Neural crest cell (in vitro differentiated cells): ENCODE measurements around the gene PRR9. TPM values are rescaled to one million over a fixed set of nuclear protein-coding genes. Genes with fewer than 3 reads are reported as not detected.
A peak's percentile ranks its signal among the peaks of the same experiment; 100 is the strongest.
"Not testable (repeated sequence)": the region's sequence is repeated elsewhere in the genome, so short reads cannot be mapped to it uniquely, and the experiment has no call there.

Source experiments
- DNase-seq: peaks from one replicate; pipeline ENCODE4 v3.0.0; 2021; ENCODE audit warnings: low read depth, mixed read lengths, low spot score
- H3K27ac Mint-ChIP-seq: one replicate; pipeline ENCODE4 v1.8.0; 2021; ENCODE audit warnings: mild to moderate bottlenecking, mixed read lengths; ENCODE audit not compliant: unreplicated experiment
- H3K27me3 Mint-ChIP-seq: 2 replicates; pipeline ENCODE4 v1.8.0; 2021; ENCODE audit warnings: low read depth, mild to moderate bottlenecking, mixed read lengths
- H3K36me3 Mint-ChIP-seq: 2 replicates; pipeline ENCODE4 v1.8.0; 2021; ENCODE audit warnings: low read depth, mild to moderate bottlenecking, mixed read lengths
- H3K4me1 Mint-ChIP-seq: 2 replicates; pipeline ENCODE4 v1.8.0; 2021; ENCODE audit warnings: mixed read lengths
- H3K4me3 Mint-ChIP-seq: one replicate; pipeline ENCODE4 v1.8.0; 2021; ENCODE audit warnings: mild to moderate bottlenecking, mixed read lengths
- H3K9me3 Mint-ChIP-seq: 2 replicates; pipeline ENCODE4 v1.8.0; 2021; ENCODE audit warnings: mixed read lengths
- long read RNA-seq: library from polyadenylated mRNA; unstranded; transcript quantifications from one replicate; pipeline ENCODE4 v2.0.0, GENCODE V29; 2020
- total RNA-seq: library from RNA; stranded (reverse); gene quantifications from 2 replicates; pipeline ENCODE4 v1.2.1, GENCODE V29; 2021
- TF ChIP-seq, protein P1 (sequence below): fragments of 200-600 bp; sonication (generic); conservative IDR thresholded peaks from 2 replicates; pipeline ENCODE4 v1.5.0; 2021; ENCODE audit warnings: antibody characterized with exemption, mild to moderate bottlenecking

The PRR9 gene, protein sequence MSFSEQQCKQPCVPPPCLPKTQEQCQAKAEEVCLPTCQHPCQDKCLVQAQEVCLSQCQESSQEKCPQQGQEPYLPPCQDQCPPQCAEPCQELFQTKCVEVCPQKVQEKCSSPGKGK
- not detected in 2 replicates for total RNA-seq
- long read RNA-seq: 0 reads

DNA sequence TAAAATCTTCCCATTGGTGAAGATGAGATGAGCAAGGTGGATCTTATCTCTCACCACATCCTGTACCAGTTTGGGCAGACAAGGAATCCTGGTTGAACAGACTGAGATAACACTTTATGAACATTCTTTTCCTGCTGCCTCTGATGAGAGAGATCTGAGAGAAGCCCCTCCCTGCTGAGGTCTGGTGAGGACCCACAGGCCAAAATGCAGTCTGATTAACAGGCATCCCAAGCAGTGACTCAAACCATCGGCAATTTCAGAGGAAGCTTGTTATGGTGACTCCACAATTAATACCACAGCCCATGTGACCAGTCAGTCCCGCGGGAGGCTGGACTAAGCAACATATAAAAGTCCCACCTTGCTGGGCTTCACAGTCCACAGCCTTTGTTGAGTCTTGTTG is at the start of gene PRR9:
Gene PRR9, plus strand, starts transcription at position 373 of the 400 bp plus-strand sequence. CDS start 561 bp downstream, outside the sequence.
- Mint-ChIP-seq H3K36me3 (no peaks in the 10 kb centered on the region), H3K9me3 (no peaks in the 10 kb centered on the region), H3K4me1 (no peaks in the 10 kb centered on the region), H3K27me3 (peaks cover 28% of the 10 kb centered on the region), H3K27ac (peak within 1 kb of the TSS; percentile 75), H3K4me3 (no peak within 1 kb of the TSS)
- TF ChIP-seq, protein P1, sequence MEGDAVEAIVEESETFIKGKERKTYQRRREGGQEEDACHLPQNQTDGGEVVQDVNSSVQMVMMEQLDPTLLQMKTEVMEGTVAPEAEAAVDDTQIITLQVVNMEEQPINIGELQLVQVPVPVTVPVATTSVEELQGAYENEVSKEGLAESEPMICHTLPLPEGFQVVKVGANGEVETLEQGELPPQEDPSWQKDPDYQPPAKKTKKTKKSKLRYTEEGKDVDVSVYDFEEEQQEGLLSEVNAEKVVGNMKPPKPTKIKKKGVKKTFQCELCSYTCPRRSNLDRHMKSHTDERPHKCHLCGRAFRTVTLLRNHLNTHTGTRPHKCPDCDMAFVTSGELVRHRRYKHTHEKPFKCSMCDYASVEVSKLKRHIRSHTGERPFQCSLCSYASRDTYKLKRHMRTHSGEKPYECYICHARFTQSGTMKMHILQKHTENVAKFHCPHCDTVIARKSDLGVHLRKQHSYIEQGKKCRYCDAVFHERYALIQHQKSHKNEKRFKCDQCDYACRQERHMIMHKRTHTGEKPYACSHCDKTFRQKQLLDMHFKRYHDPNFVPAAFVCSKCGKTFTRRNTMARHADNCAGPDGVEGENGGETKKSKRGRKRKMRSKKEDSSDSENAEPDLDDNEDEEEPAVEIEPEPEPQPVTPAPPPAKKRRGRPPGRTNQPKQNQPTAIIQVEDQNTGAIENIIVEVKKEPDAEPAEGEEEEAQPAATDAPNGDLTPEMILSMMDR: no peak
- DNase-seq: no peak

DNA sequence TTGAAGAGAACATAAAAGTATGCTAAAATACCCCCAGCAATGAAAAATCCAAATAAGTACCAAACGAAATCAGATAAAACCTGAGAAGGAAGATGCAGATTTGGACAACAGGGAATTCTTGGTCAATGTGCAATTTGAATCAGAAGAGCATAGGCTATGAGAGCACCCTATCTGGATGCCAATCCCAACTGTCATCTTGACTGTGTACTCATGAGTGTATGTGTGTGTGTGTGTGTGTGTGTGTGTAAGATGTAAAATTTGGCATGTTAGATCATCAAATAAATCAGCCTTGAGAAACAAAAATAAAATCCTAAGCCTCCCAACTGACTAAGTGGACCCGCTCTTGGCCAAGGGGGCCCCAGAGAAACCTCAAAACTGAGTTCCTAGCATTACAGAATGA is 48.7 kb upstream of the PRR9 start:
- Mint-ChIP-seq H3K4me1 (no peaks in the 10 kb centered on the region), H3K36me3 (no peaks in the 10 kb centered on the region), H3K27ac (no peak overlapping the region), H3K27me3 (peaks cover 20% of the 10 kb centered on the region), H3K9me3 (no peaks in the 10 kb centered on the region), H3K4me3 (no peak overlapping the region)
- TF ChIP-seq, protein P1: no peak
- no peak for DNase-seq

DNA sequence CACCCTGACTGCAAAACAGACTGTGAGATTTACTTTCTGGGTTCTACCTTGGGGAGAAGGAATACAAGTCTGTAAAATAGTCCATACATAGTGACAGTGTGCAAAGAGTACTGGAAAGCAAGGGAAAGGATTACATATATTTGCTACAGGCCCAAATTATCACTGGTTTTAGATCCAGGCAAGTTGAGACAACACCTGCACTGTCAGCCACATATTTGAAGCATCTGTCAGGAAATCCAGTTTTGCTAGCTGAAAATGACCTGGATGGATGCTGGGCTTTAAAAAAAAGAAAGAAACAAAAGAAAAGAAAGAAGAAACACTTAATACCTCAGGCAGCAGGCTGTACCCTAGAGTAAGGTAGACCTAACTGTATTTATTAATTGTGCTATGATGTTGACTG is 42.8 kb upstream of the PRR9 start:
- H3K27ac Mint-ChIP-seq: no peak overlapping the region
- peaks cover 32% of the 10 kb centered on the region for H3K27me3 Mint-ChIP-seq
- no peaks in the 10 kb centered on the region for H3K36me3 Mint-ChIP-seq
- H3K4me1 Mint-ChIP-seq: no peaks in the 10 kb centered on the region
- no peak overlapping the region for H3K4me3 Mint-ChIP-seq
- no peak for DNase-seq
- TF ChIP-seq, protein P1: no peak
- no peaks in the 10 kb centered on the region for H3K9me3 Mint-ChIP-seq

DNA sequence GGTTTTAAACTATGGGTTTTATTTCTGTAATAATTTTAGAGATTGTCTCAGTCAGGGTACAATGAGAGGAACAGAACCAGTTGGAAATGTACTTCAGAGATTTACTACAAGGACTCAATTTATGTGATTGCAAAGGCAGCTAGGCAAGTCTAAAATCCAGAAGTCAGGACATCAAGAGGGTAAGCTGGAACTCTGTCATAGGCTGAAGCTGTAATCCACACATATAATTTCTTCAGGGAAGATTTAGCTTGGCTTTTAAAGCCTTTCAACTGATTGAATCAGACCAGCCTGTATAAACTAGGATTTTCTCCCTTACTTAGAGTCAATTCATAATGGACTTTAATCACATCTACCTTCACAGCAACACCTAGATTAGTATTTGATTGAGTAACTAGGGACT is 38.5 kb upstream of the PRR9 start:
- Mint-ChIP-seq H3K36me3 (no peaks in the 10 kb centered on the region), H3K4me1 (no peaks in the 10 kb centered on the region), H3K27ac (no peak overlapping the region), H3K27me3 (peaks cover 53% of the 10 kb centered on the region), H3K4me3 (no peak overlapping the region), H3K9me3 (no peaks in the 10 kb centered on the region)
- TF ChIP-seq, protein P1: no peak
- no peak for DNase-seq

DNA sequence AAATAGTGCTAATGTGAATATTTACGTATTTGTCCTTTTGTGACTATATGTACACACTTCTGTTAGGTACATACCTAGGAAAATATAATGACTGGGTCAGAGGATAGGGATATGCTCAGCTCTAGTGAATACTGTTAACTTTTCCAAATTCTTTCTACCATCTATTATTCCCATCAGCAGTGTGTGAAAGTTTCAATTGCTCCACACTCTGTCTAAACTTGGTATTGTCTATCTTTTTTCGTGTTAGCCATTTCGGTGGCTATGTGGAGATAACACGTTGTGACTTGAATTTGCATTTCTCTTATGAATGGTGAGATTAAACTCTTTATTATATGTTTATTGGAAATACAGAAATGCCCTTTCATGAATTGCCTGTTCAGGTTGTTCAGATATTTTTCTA is 36.8 kb upstream of the PRR9 start:
- TF ChIP-seq, protein P1: no peak
- no peaks in the 10 kb centered on the region for H3K9me3 Mint-ChIP-seq
- H3K27ac Mint-ChIP-seq: no peak overlapping the region
- H3K4me3 Mint-ChIP-seq: no peak overlapping the region
- H3K27me3 Mint-ChIP-seq: peaks cover 44% of the 10 kb centered on the region
- no peaks in the 10 kb centered on the region for H3K4me1 Mint-ChIP-seq
- H3K36me3 Mint-ChIP-seq: no peaks in the 10 kb centered on the region
- DNase-seq: no peak

DNA sequence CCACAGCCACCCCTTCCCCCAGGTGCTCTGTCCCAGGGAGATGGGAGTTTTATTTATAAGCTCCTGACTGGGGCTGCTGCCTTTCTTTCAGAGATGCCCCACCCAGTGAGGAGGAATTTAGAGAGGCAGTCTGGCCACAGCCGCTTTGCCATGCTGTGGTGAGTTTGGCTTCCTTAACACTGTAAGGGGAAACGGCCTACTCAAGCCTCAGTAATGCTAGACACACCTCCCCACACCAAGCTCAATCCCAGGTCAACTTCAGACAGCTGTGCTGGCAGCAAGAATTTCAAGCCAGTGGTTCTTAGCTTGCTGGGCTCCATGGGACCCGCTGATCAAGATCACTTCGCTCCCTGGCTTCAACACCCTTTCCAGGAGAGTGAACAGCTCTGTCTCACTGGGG is 29.1 kb upstream of the PRR9 start:
- H3K36me3 Mint-ChIP-seq, H3K4me3 Mint-ChIP-seq, H3K9me3 Mint-ChIP-seq, DNase-seq, H3K27ac Mint-ChIP-seq, H3K4me1 Mint-ChIP-seq: not testable (repeated sequence)
- peaks cover 43% of the 10 kb centered on the region for H3K27me3 Mint-ChIP-seq
